Uterus (tissue), 2 donors: ENCODE results near the gene NEB.

ENCODE experiments used
- POLR2A ChIP-seq, 2 donors: fragments of 450-650 bp; IDR thresholded peaks; one replicate each; pipeline ENCODE4 v1.6.1; 2016; ENCODE audit warnings: antibody characterized with exemption in 2 of 2, mild to moderate bottlenecking in 1 of 2, moderate library complexity in 1 of 2
- TF ChIP-seq, protein P1 (sequence below), 4 experiments: fragments of 200-600 bp in 2 of 4; fragments of 450-650 bp in 2 of 4; sonication (generic) in 2 of 4; IDR thresholded peaks; one replicate each; pipeline ENCODE4 v1.5.1; 2016 to 2019; ENCODE audit warnings: antibody characterized with exemption in 4 of 4, mild to moderate bottlenecking in 2 of 4, moderate library complexity in 1 of 4

DNA sequence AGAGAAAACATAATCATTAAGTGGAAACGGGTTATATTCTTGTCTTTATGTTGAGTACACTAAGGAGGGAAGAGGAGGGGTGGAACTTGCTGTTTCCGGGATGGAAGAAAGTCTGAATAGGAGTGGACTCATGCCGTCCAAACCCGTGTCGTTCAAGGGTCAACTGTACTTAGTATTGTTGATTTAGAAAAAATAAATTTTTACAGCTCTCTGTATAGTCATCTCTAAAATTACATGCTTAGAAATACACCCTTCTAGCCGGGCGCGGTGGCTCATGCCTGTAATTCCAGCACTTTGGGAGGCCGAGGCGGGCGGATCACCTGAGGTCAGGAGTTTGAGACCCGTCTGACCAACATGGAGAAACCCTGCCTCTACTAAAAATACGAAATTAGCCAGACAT, 295.1 kb downstream of the NEB start:
- TF ChIP-seq, protein P1, sequence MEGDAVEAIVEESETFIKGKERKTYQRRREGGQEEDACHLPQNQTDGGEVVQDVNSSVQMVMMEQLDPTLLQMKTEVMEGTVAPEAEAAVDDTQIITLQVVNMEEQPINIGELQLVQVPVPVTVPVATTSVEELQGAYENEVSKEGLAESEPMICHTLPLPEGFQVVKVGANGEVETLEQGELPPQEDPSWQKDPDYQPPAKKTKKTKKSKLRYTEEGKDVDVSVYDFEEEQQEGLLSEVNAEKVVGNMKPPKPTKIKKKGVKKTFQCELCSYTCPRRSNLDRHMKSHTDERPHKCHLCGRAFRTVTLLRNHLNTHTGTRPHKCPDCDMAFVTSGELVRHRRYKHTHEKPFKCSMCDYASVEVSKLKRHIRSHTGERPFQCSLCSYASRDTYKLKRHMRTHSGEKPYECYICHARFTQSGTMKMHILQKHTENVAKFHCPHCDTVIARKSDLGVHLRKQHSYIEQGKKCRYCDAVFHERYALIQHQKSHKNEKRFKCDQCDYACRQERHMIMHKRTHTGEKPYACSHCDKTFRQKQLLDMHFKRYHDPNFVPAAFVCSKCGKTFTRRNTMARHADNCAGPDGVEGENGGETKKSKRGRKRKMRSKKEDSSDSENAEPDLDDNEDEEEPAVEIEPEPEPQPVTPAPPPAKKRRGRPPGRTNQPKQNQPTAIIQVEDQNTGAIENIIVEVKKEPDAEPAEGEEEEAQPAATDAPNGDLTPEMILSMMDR (IDR thresholded peaks at IDR 0.05): no peak
- TF ChIP-seq POLR2A (IDR thresholded peaks at IDR 0.05): no peak
